ENCODE results near the gene ZNF441. TPM values are rescaled to one million over a fixed set of nuclear protein-coding genes. Genes with fewer than 3 reads are reported as not detected.

The ZNF441 gene
- total and polyA plus RNA-seq, 2 of the 4 experiments (the other 2 are of a cell fraction) = 2.8 to 9.7 TPM

DNA sequence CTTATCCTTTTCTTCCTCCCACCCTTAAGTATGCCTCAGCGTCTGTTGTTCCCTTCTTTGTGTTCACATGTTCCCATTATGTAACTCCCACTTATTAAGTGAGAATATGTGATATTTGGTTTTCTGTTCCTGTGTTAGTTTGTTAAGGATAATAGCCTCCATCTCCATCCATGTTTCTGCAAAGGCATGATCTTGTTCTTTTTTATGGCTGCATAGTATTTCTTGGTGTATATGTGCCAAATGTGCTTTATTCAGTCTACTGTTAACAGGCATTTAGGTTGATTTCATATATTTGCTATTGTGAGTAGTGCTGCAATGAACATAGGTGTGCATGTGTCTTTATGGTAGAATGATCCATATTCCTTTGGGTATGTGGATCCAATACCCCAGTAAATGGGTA lies 3.2 kb upstream of the ZNF441 start:
- WGBS, 2 experiments (ENCODE audit: extremely low coverage in 2 of 2, insufficient read length in 1 of 2) = no CpG with 5 or more reads among the region's 1 CpG
- Histone ChIP-seq H2BK20ac (ENCODE audit: low read depth, low read length) (no peak overlapping the region), H2AK5ac (ENCODE audit: low read depth, low read length) (no peak overlapping the region), H4K5ac (ENCODE audit: low read depth, low read length) (no peak overlapping the region), H3K79me1 (ENCODE audit: low read depth in 1 of 2, low read length in 2 of 2) (peaks cover 4 to 11% of the 10 kb centered on the region in 2 experiments; a peak in 3 of 4 replicates), H4K91ac (ENCODE audit: insufficient read depth, low read depth, low read length) (no peak overlapping the region), H2BK15ac (ENCODE audit: low read depth, low read length) (no peak overlapping the region), H3K56ac (ENCODE audit: extremely low read depth, insufficient read depth, low read length) (no peak overlapping the region), H3K4me3 (ENCODE audit: insufficient read depth, low read depth, low read length) (no peak overlapping the region), H3K14ac (replicated peaks; ENCODE audit: low read depth, low read length) (no peak overlapping the region), H2AK9ac (replicated peaks; ENCODE audit: low read depth, low read length, poor library complexity) (no peak overlapping the region), H3K4me2 (ENCODE audit: low read depth, low read length) (no peak overlapping the region), H3K9me3 (ENCODE audit: control insufficient read depth, insufficient read depth, low read length) (0 out of 2 replicates have a peak, but pooled peaks cover 1% of the 10 kb centered on the region), H2AFZ (replicated peaks; ENCODE audit: low read length, poor library complexity) (no peak overlapping the region), H4K20me1 (ENCODE audit: insufficient read depth, low read length) (0 out of 2 replicates have a peak, but pooled peaks cover 3% of the 10 kb centered on the region), H3K23ac (ENCODE audit: low read depth, low read length) (no peak overlapping the region), H2BK120ac (ENCODE audit: low read depth, low read length) (no peak overlapping the region), H2BK5ac (ENCODE audit: low read depth, low read length, poor library complexity, severe bottlenecking) (no peak overlapping the region), H3K4ac (ENCODE audit: low read depth, low read length) (no peak overlapping the region), H3K4me1 (ENCODE audit: control insufficient read depth, insufficient read depth, low read length) (peaks cover 2% of the 10 kb centered on the region; the same call in 1 of the 2 replicates), H3K9me1 (ENCODE audit: insufficient read depth, low read length) (no peaks in the 10 kb centered on the region), H3K36me3 (ENCODE audit: control insufficient read depth, insufficient read depth, low read length) (no peaks in the 10 kb centered on the region), H3K9ac (ENCODE audit: low read depth, low read length) (no peak overlapping the region), H3K27ac (ENCODE audit: insufficient read depth, low read length) (no peak overlapping the region), H3K18ac (ENCODE audit: low read depth, low read length) (no peak overlapping the region), H4K8ac (ENCODE audit: low read depth in 2 of 2, low read length in 2 of 2) (no peak overlapping the region), H3K27me3 (ENCODE audit: control insufficient read depth, insufficient read depth, low read length) (no peaks in the 10 kb centered on the region)
- no peak for DNase-seq
- intact Hi-C loops (cut with micrococcal nuclease) (no loop called here), dilution Hi-C loops (cut with HindIII; ENCODE audit: low sequenced_read_pairs, unreplicated experiment) (no loop called here), in situ Hi-C loops (cut with MboI; ENCODE audit: low sequenced_read_pairs) (no loop called here)
- TF ChIP-seq RCOR1 (IDR thresholded peaks at IDR 0.05; ENCODE audit: insufficient replicate concordance, low read length) (no peak), FOS (IDR thresholded peaks at IDR 0.05; ENCODE audit: low read depth, low read length) (no peak), RAD21 (IDR thresholded peaks at IDR 0.05; ENCODE audit: low read length) (no peak), SMC3 (IDR thresholded peaks at IDR 0.05; ENCODE audit: low read depth, low read length) (no peak), MAFK (IDR thresholded peaks at IDR 0.05; ENCODE audit: low read depth, low read length) (no peak), MXI1 (IDR thresholded peaks at IDR 0.05; ENCODE audit: borderline replicate concordance, low read depth, low read length) (no peak), MAZ (IDR thresholded peaks at IDR 0.05; ENCODE audit: borderline replicate concordance, low read depth, low read length) (no peak), CHD1 (IDR thresholded peaks at IDR 0.05; ENCODE audit: low read depth, low read length) (no peak), NFE2L2 (IDR thresholded peaks at IDR 0.05; ENCODE audit: low read depth, low read length) (no peak), BHLHE40 (IDR thresholded peaks at IDR 0.05; ENCODE audit: low read depth, low read length) (no peak), POLR2A (IDR thresholded peaks at IDR 0.05; ENCODE audit: low read depth, low read length) (no peak), RFX5 (IDR thresholded peaks at IDR 0.05; ENCODE audit: low read depth, low read length) (no peak), CEBPB (IDR thresholded peaks at IDR 0.05; ENCODE audit: low read depth, low read length) (no peak)
- TF ChIP-seq, protein P1, sequence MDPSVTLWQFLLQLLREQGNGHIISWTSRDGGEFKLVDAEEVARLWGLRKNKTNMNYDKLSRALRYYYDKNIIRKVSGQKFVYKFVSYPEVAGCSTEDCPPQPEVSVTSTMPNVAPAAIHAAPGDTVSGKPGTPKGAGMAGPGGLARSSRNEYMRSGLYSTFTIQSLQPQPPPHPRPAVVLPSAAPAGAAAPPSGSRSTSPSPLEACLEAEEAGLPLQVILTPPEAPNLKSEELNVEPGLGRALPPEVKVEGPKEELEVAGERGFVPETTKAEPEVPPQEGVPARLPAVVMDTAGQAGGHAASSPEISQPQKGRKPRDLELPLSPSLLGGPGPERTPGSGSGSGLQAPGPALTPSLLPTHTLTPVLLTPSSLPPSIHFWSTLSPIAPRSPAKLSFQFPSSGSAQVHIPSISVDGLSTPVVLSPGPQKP (IDR thresholded peaks at IDR 0.05; ENCODE audit: borderline replicate concordance, low read depth, low read length) = no peak
- TF ChIP-seq, protein P2, sequence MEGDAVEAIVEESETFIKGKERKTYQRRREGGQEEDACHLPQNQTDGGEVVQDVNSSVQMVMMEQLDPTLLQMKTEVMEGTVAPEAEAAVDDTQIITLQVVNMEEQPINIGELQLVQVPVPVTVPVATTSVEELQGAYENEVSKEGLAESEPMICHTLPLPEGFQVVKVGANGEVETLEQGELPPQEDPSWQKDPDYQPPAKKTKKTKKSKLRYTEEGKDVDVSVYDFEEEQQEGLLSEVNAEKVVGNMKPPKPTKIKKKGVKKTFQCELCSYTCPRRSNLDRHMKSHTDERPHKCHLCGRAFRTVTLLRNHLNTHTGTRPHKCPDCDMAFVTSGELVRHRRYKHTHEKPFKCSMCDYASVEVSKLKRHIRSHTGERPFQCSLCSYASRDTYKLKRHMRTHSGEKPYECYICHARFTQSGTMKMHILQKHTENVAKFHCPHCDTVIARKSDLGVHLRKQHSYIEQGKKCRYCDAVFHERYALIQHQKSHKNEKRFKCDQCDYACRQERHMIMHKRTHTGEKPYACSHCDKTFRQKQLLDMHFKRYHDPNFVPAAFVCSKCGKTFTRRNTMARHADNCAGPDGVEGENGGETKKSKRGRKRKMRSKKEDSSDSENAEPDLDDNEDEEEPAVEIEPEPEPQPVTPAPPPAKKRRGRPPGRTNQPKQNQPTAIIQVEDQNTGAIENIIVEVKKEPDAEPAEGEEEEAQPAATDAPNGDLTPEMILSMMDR (conservative IDR thresholded peaks at IDR 0.05; ENCODE audit: low read depth, low read length) = no peak
- TF ChIP-seq, protein P3, sequence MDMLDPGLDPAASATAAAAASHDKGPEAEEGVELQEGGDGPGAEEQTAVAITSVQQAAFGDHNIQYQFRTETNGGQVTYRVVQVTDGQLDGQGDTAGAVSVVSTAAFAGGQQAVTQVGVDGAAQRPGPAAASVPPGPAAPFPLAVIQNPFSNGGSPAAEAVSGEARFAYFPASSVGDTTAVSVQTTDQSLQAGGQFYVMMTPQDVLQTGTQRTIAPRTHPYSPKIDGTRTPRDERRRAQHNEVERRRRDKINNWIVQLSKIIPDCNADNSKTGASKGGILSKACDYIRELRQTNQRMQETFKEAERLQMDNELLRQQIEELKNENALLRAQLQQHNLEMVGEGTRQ (IDR thresholded peaks at IDR 0.05; ENCODE audit: low read depth, low read length) = no peak
- POLR2A ChIA-PET (ENCODE audit: unreplicated experiment) = no interaction called here
- CTCF ChIA-PET = interaction anchor here (0.6 kb wide), 1 partner anchor 493 kb away, joined by 3 read pairs; no protein-coding TSS in a partner anchor
- no peak for ATAC-seq (ENCODE audit: low read depth)
- BruUV-seq (replicated peaks) = no TSS peak
